ENCODE results near the gene PROZ. TPM values are rescaled to one million over a fixed set of nuclear protein-coding genes. Genes with fewer than 3 reads are reported as not detected.

The PROZ gene
- total RNA-seq, 6 donors from 2014 or later, result not detected

- TF ChIP-seq POLR2AphosphoS5 (IDR thresholded peaks at IDR 0.05) (no peak), EP300 (IDR thresholded peaks at IDR 0.05) (no peak), CTCF (IDR thresholded peaks at IDR 0.05) (no peak), POLR2A (IDR thresholded peaks at IDR 0.05) (no peak)
- DNase-seq, result no peak
- no peak for ATAC-seq (ENCODE audit: low FRiP score in 2 of 2)
- peaks cover 0 to 10% (median 5%) of the 10 kb centered on the region in 4 donors for H3K36me3 ChIP-seq
- H3K27me3 ChIP-seq, result peaks cover 0 to 6% (median 2%) of the 10 kb centered on the region in 4 donors
- no peak overlapping the region for H3K4me3 ChIP-seq
- WGBS, 2 donors, result 91 to 93% methylated on average over 10 of the region's 10 CpGs
- H3K9me3 ChIP-seq, result no peaks in the 10 kb centered on the region
- no peaks in the 10 kb centered on the region for H3K4me1 ChIP-seq
- H3K27ac ChIP-seq, result no peak overlapping the region
Observed at GRCh38 chr13:113167155-113167554, 8.7 kb downstream of the PROZ start.

- Histone ChIP-seq H3K36me3 (peaks cover 0 to 13% (median 5%) of the 10 kb centered on the region in 4 donors), H3K9me3 (no peaks in the 10 kb centered on the region), H3K27ac (no peak overlapping the region), H3K4me3 (no peak overlapping the region), H3K4me1 (no peaks in the 10 kb centered on the region), H3K27me3 (peaks cover 0 to 6% (median 2%) of the 10 kb centered on the region in 4 donors)
- ATAC-seq (ENCODE audit: low FRiP score in 2 of 2) (no peak), DNase-seq (no peak)
- TF ChIP-seq CTCF (IDR thresholded peaks at IDR 0.05) (no peak), EP300 (IDR thresholded peaks at IDR 0.05) (no peak), POLR2AphosphoS5 (IDR thresholded peaks at IDR 0.05) (no peak), POLR2A (IDR thresholded peaks at IDR 0.05) (no peak)
- 97 to 98% methylated on average over 3 of the region's 3 CpGs for WGBS, 2 donors
Observed at GRCh38 chr13:113167575-113167974, 9.1 kb downstream of the PROZ start.

- WGBS, 2 donors, result 95% methylated on average over 7 of the region's 7 CpGs
- no peaks in the 10 kb centered on the region for H3K9me3 ChIP-seq
- H3K27me3 ChIP-seq, result peaks cover 0 to under 1% (median under 1%) of the 10 kb centered on the region in 4 donors
- ATAC-seq (ENCODE audit: low FRiP score in 2 of 2) (no peak), DNase-seq (no peak)
- H3K27ac ChIP-seq, result no peak overlapping the region
- no peak overlapping the region for H3K4me3 ChIP-seq
- TF ChIP-seq POLR2AphosphoS5 (IDR thresholded peaks at IDR 0.05) (no peak), EP300 (IDR thresholded peaks at IDR 0.05) (no peak)
- no peaks in the 10 kb centered on the region for H3K4me1 ChIP-seq
- H3K36me3 ChIP-seq, result peaks cover 0 to 19% (median 8%) of the 10 kb centered on the region in 4 donors
Observed at GRCh38 chr13:113168211-113168610, 9.8 kb downstream of the PROZ start.

GRCh38 chr13:113169277-113170272 is 11.1 kb downstream of the PROZ start:
- no peak overlapping the region for H3K27ac ChIP-seq
- DNase-seq, result no peak
- WGBS, 2 donors, result 81 to 85% methylated on average over 13 of the region's 13 CpGs
- no peaks in the 10 kb centered on the region for H3K9me3 ChIP-seq
- ATAC-seq (ENCODE audit: low FRiP score in 2 of 2), result no peak
- H3K4me3 ChIP-seq, result no peak overlapping the region
- peaks cover 0 to 22% (median 9%) of the 10 kb centered on the region in 4 donors for H3K36me3 ChIP-seq
- no peaks in the 10 kb centered on the region for H3K27me3 ChIP-seq
- no peak for TF ChIP-seq POLR2A (IDR thresholded peaks at IDR 0.05)
- no peaks in the 10 kb centered on the region for H3K4me1 ChIP-seq

- no peaks in the 10 kb centered on the region for H3K27me3 ChIP-seq
- 65 to 67% methylated on average over 5 of the region's 5 CpGs for WGBS, 2 donors
Observed at GRCh38 chr13:113170511-113170910, 12.1 kb downstream of the PROZ start.

More at GRCh38 chr13:113170511-113170910, 12.1 kb downstream of the PROZ start:
- ATAC-seq (ENCODE audit: low FRiP score in 2 of 2) (no peak), DNase-seq (no peak)
- TF ChIP-seq CTCF (IDR thresholded peaks at IDR 0.05), result no peak
- TF ChIP-seq POLR2A (IDR thresholded peaks at IDR 0.05), result no peak
- TF ChIP-seq EP300 (IDR thresholded peaks at IDR 0.05), result no peak
- TF ChIP-seq POLR2AphosphoS5 (IDR thresholded peaks at IDR 0.05), result no peak
- Histone ChIP-seq H3K4me3 (no peak overlapping the region), H3K27ac (no peak overlapping the region), H3K36me3 (peaks cover 2 to 32% (median 16%) of the 10 kb centered on the region in 4 donors), H3K4me1 (no peaks in the 10 kb centered on the region), H3K9me3 (no peaks in the 10 kb centered on the region)

All from upper lobe of left lung (tissue), 6 donors.